Measurements from ENCODE around the gene RND3. TPM values are rescaled to one million over a fixed set of nuclear protein-coding genes. Genes with fewer than 3 reads are reported as not detected.

RND3 gene
- total RNA-seq, 1 donor from 2014 or later: 42.5 TPM

- Mint-ChIP-seq H3K9me3 (ENCODE audit: low read depth) (no peaks in the 10 kb centered on the region), H3K27me3 (no peaks in the 10 kb centered on the region), H3K4me3 (ENCODE audit: low read depth) (no peak overlapping the region), H3K27ac (no peak overlapping the region), H3K36me3 (ENCODE audit: insufficient read depth) (no peaks in the 10 kb centered on the region), H3K4me1 (ENCODE audit: low read depth) (peaks cover 30% of the 10 kb centered on the region)
- no peak for TF ChIP-seq CTCF (IDR thresholded peaks at IDR 0.05; ENCODE audit: unreplicated experiment)
- no peak for DNase-seq (ENCODE audit: low spot score, unreplicated experiment)
These were observed 42.7 kb upstream of the RND3 start for GRCh38 chr2:150530168-150530567.

GRCh38 chr2:150528861-150529801 is 41.7 kb upstream of the RND3 start:
- H3K27ac Mint-ChIP-seq: no peak overlapping the region
- H3K9me3 Mint-ChIP-seq (ENCODE audit: low read depth): peaks cover 3% of the 10 kb centered on the region
- no peak overlapping the region for H3K4me3 Mint-ChIP-seq (ENCODE audit: low read depth)
- no peak for DNase-seq (ENCODE audit: low spot score, unreplicated experiment)
- TF ChIP-seq CTCF (IDR thresholded peaks at IDR 0.05; ENCODE audit: unreplicated experiment): no peak
- no peaks in the 10 kb centered on the region for H3K36me3 Mint-ChIP-seq (ENCODE audit: insufficient read depth)
- peaks cover 30% of the 10 kb centered on the region for H3K4me1 Mint-ChIP-seq (ENCODE audit: low read depth)
- no peaks in the 10 kb centered on the region for H3K27me3 Mint-ChIP-seq

- no peak for DNase-seq (ENCODE audit: low spot score, unreplicated experiment)
- Mint-ChIP-seq H3K4me1 (ENCODE audit: low read depth) (peaks cover 30% of the 10 kb centered on the region), H3K36me3 (ENCODE audit: insufficient read depth) (peaks cover 3% of the 10 kb centered on the region), H3K27ac (peak overlapping the region; percentile 9), H3K9me3 (ENCODE audit: low read depth) (peaks cover 13% of the 10 kb centered on the region), H3K27me3 (no peaks in the 10 kb centered on the region), H3K4me3 (ENCODE audit: low read depth) (no peak overlapping the region)
- no peak for TF ChIP-seq CTCF (IDR thresholded peaks at IDR 0.05; ENCODE audit: unreplicated experiment)
These were observed 39.4 kb upstream of the RND3 start for GRCh38 chr2:150526827-150527226.

- Mint-ChIP-seq H3K27me3 (no peaks in the 10 kb centered on the region), H3K9me3 (ENCODE audit: low read depth) (peaks cover 13% of the 10 kb centered on the region), H3K27ac (peak overlapping the region; percentile 75)
These were observed 38.5 kb upstream of the RND3 start for GRCh38 chr2:150526006-150526405.

GRCh38 chr2:150522269-150522668 is 34.8 kb upstream of the RND3 start:
- no peak overlapping the region for H3K4me3 Mint-ChIP-seq (ENCODE audit: low read depth)
- no peaks in the 10 kb centered on the region for H3K27me3 Mint-ChIP-seq
- TF ChIP-seq CTCF (IDR thresholded peaks at IDR 0.05; ENCODE audit: unreplicated experiment): no peak
- H3K4me1 Mint-ChIP-seq (ENCODE audit: low read depth): peaks cover 12% of the 10 kb centered on the region
- DNase-seq (ENCODE audit: low spot score, unreplicated experiment): no peak
- peaks cover 13% of the 10 kb centered on the region for H3K9me3 Mint-ChIP-seq (ENCODE audit: low read depth)
- H3K36me3 Mint-ChIP-seq (ENCODE audit: insufficient read depth): peaks cover 3% of the 10 kb centered on the region
- H3K27ac Mint-ChIP-seq: no peak overlapping the region

More at GRCh38 chr2:150526006-150526405, 38.5 kb upstream of the RND3 start:
- peaks cover 30% of the 10 kb centered on the region for H3K4me1 Mint-ChIP-seq (ENCODE audit: low read depth)
- TF ChIP-seq CTCF (IDR thresholded peaks at IDR 0.05; ENCODE audit: unreplicated experiment): no peak
- H3K4me3 Mint-ChIP-seq (ENCODE audit: low read depth): no peak overlapping the region
- peaks cover 3% of the 10 kb centered on the region for H3K36me3 Mint-ChIP-seq (ENCODE audit: insufficient read depth)
- DNase-seq (ENCODE audit: low spot score, unreplicated experiment): no peak
